Measurements from ENCODE around the gene RHBDD1. TPM values are rescaled to one million over a fixed set of nuclear protein-coding genes. Genes with fewer than 3 reads are reported as not detected.

Gene RHBDD1
- total and polyA plus RNA-seq, 2 donors (not counting 3 experiments of a cell fraction or from before 2014, with no cell fraction given): 6.8 to 19.4 TPM

GRCh38 chr2:226943862-226944620, 108.2 kb downstream of the RHBDD1 start:
- Histone ChIP-seq H3K36me3 (ENCODE audit: control insufficient read depth in 2 of 2, extremely low read depth in 1 of 2, insufficient read depth in 2 of 2, low read length in 2 of 2) (no peaks in the 10 kb centered on the region), H3K9ac (replicated peaks; ENCODE audit: extremely low read depth, insufficient read depth, low read length) (no peak overlapping the region), H3K4me2 (ENCODE audit: insufficient read depth, low read length) (no peak overlapping the region), H3K9me1 (replicated peaks; ENCODE audit: control insufficient read depth, extremely low read depth, insufficient read depth, low read length) (no peaks in the 10 kb centered on the region), H4K20me1 (replicated peaks; ENCODE audit: control insufficient read depth, extremely low read depth, insufficient read depth, low read length) (no peaks in the 10 kb centered on the region), H3K79me2 (ENCODE audit: control insufficient read depth, insufficient read depth, low read length) (no peaks in the 10 kb centered on the region), H3K27me3 (ENCODE audit: control insufficient read depth in 2 of 2, insufficient read depth in 2 of 2, low read length in 2 of 2) (no peaks in the 10 kb centered on the region), H3K4me3 (replicated peaks in 1 of 3; ENCODE audit: insufficient read depth in 1 of 3, low read depth in 1 of 3, low read length in 3 of 3) (no peak overlapping the region), H3K9me3 (replicated peaks; ENCODE audit: control insufficient read depth, insufficient read depth, low read length) (no peaks in the 10 kb centered on the region), H3K4me1 (ENCODE audit: control insufficient read depth, extremely low read depth, insufficient read depth, low read length) (no peaks in the 10 kb centered on the region), H3K27ac (ENCODE audit: insufficient read depth, low read depth, low read length) (no peak overlapping the region), H2AFZ (ENCODE audit: low read depth, low read length) (no peak overlapping the region)
- POLR2A ChIA-PET: no interaction called here
- FAIRE-seq (no peak), DNase-seq (ENCODE audit: low read depth, low spot score) (no peak)
- intact Hi-C loops (cut with micrococcal nuclease): no loop called here
- CTCF ChIA-PET: no interaction called here
- no peak for TF ChIP-seq MAX (IDR thresholded peaks at IDR 0.05; ENCODE audit: insufficient read depth, insufficient read length)
- no peak for TF ChIP-seq GATA2 (IDR thresholded peaks at IDR 0.05; ENCODE audit: insufficient read depth, insufficient read length, low read depth, low read length)
- no peak for TF ChIP-seq MYC (IDR thresholded peaks at IDR 0.05; ENCODE audit: low read depth, low read length)
- TF ChIP-seq JUN (IDR thresholded peaks at IDR 0.05; ENCODE audit: borderline replicate concordance, insufficient read depth, insufficient read length, low read depth): no peak
- no peak for TF ChIP-seq POLR2A (IDR thresholded peaks at IDR 0.05; ENCODE audit: low read depth, low read length)
- dilution Hi-C loops (cut with MboI; ENCODE audit: extremely low pct_ligation_motif_present, low sequenced_read_pairs): no loop called here
- no TSS peak for BruUV-seq (replicated peaks)

DNA sequence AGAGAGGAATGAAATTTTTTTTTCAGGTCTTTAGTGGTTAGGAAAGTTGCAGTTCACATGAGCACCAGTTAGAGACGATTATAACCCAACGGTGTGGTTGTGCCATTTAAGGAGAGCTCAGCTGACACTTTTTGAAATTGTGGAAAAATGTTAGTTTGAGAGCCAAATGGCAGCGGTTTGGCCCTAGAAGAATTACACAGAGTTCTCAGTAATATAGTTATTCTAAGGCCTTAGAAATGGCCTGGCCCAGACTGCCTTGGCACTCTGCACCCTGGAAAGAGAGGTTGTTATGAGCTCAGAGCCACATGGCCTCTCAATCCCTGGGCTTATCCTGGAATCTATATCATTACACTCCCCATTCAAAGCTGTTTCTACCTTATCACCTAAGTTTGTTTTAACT, 117.4 kb downstream of the RHBDD1 start:
- no peak for DNase-seq (ENCODE audit: low read depth, low spot score)
- BruUV-seq (replicated peaks): no TSS peak
- dilution Hi-C loops (cut with MboI; ENCODE audit: extremely low pct_ligation_motif_present, low sequenced_read_pairs): no loop called here
- Histone ChIP-seq H3K9ac (replicated peaks; ENCODE audit: extremely low read depth, insufficient read depth, low read length) (no peak overlapping the region), H3K79me2 (ENCODE audit: control insufficient read depth, insufficient read depth, low read length) (no peaks in the 10 kb centered on the region), H3K4me2 (ENCODE audit: insufficient read depth, low read length) (no peak overlapping the region), H3K27me3 (ENCODE audit: control insufficient read depth in 2 of 2, insufficient read depth in 2 of 2, low read length in 2 of 2) (no peaks in the 10 kb centered on the region), H3K27ac (ENCODE audit: insufficient read depth, low read depth, low read length) (no peak overlapping the region), H3K4me3 (replicated peaks in 1 of 3; ENCODE audit: insufficient read depth in 1 of 3, low read depth in 1 of 3, low read length in 3 of 3) (no peak overlapping the region), H3K9me3 (replicated peaks; ENCODE audit: control insufficient read depth, insufficient read depth, low read length) (no peaks in the 10 kb centered on the region), H2AFZ (ENCODE audit: low read depth, low read length) (no peak overlapping the region), H3K36me3 (ENCODE audit: control insufficient read depth in 2 of 2, extremely low read depth in 1 of 2, insufficient read depth in 2 of 2, low read length in 2 of 2) (no peaks in the 10 kb centered on the region), H3K4me1 (ENCODE audit: control insufficient read depth, extremely low read depth, insufficient read depth, low read length) (no peaks in the 10 kb centered on the region), H4K20me1 (replicated peaks; ENCODE audit: control insufficient read depth, extremely low read depth, insufficient read depth, low read length) (no peaks in the 10 kb centered on the region), H3K9me1 (replicated peaks; ENCODE audit: control insufficient read depth, extremely low read depth, insufficient read depth, low read length) (no peaks in the 10 kb centered on the region)
- no peak for FAIRE-seq
- ChIA-PET CTCF (interaction anchor here (1.3 kb wide), 1 partner anchor 1288 kb away, joined by 4 read pairs; no protein-coding TSS in a partner anchor), POLR2A (no interaction called here)
- TF ChIP-seq POLR2AphosphoS5 (IDR thresholded peaks at IDR 0.05; ENCODE audit: insufficient read depth, low read depth, low read length) (no peak), MYC (IDR thresholded peaks at IDR 0.05; ENCODE audit: low read depth, low read length) (no peak), MAX (IDR thresholded peaks at IDR 0.05; ENCODE audit: insufficient read depth, insufficient read length) (no peak), GATA2 (IDR thresholded peaks at IDR 0.05; ENCODE audit: insufficient read depth, insufficient read length, low read depth, low read length) (no peak), JUN (IDR thresholded peaks at IDR 0.05; ENCODE audit: borderline replicate concordance, insufficient read depth, insufficient read length, low read depth) (no peak), EZH2 (IDR thresholded peaks at IDR 0.05; ENCODE audit: borderline replicate concordance, low read depth, low read length, severe bottlenecking) (no peak), FOS (IDR thresholded peaks at IDR 0.05; ENCODE audit: borderline replicate concordance, insufficient read depth, low read length) (no peak), POLR2A (IDR thresholded peaks at IDR 0.05; ENCODE audit: low read depth, low read length) (no peak)
- TF ChIP-seq, protein P1, sequence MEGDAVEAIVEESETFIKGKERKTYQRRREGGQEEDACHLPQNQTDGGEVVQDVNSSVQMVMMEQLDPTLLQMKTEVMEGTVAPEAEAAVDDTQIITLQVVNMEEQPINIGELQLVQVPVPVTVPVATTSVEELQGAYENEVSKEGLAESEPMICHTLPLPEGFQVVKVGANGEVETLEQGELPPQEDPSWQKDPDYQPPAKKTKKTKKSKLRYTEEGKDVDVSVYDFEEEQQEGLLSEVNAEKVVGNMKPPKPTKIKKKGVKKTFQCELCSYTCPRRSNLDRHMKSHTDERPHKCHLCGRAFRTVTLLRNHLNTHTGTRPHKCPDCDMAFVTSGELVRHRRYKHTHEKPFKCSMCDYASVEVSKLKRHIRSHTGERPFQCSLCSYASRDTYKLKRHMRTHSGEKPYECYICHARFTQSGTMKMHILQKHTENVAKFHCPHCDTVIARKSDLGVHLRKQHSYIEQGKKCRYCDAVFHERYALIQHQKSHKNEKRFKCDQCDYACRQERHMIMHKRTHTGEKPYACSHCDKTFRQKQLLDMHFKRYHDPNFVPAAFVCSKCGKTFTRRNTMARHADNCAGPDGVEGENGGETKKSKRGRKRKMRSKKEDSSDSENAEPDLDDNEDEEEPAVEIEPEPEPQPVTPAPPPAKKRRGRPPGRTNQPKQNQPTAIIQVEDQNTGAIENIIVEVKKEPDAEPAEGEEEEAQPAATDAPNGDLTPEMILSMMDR (IDR thresholded peaks at IDR 0.05; ENCODE audit: extremely low read depth in 1 of 2, insufficient read depth in 1 of 2, low read depth in 1 of 2, low read length in 2 of 2): no peak
- intact Hi-C loops (cut with micrococcal nuclease): no loop called here
